Kidney capillary endothelial cell (primary cell): Measurements from ENCODE around the gene ATP8A1.

Experiments used
- DNase-seq: peaks from one replicate; pipeline ENCODE4 v3.0.0-alpha.2; 2018; ENCODE audit warnings: low spot score

The ATP8A1 gene

DNA sequence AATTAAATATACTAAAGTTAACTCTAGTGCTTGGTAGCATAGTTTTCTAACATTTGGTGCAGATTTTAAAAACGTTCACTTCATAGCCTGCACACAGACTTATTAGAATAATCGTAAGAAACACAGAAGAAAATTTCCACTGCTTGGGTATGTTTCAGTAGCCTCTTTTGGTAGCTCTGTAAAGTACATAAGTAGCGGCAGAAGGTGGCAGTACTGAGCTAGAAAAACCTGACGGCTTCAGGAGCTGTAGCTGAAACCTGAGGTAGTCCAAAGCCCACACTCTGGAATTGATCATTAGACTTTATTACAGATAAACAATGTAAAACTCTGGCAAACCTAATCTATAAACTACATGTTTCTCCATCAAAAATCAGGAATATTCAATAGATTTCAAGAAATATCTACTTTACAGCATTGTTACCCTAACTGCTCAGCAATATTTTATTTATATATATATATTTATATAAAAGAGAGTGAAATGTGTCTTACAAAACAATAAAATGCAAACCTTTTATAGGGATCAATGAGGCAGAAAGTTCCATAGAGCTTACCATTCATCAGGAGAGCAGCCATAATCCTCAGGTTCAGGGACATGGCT lies 88.2 kb downstream of the ATP8A1 start:
- DNase-seq, result peak; percentile 71

GRCh38 chr4:42566835-42567234 lies 90.1 kb downstream of the ATP8A1 start:
- no peak for DNase-seq

DNA sequence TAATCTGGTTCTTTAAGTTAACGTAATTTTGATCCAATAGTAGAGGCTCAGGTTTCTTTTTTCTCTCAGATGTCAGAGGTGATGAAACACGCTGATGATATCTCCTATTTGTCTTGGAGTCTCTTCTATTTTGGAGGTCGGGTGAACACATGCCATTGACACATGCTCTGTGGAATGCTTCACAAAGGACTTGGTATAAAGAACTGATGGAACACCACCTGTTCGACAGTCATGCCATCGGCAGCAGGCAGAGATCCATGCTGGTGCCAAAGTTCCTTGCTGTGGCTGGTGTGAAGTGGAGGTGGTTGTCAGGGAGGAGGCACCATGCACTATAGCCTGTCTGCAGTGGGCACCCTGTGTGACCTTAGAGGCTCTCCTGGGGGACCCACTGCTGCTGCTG lies 94.9 kb downstream of the ATP8A1 start:
- no peak for DNase-seq

DNA sequence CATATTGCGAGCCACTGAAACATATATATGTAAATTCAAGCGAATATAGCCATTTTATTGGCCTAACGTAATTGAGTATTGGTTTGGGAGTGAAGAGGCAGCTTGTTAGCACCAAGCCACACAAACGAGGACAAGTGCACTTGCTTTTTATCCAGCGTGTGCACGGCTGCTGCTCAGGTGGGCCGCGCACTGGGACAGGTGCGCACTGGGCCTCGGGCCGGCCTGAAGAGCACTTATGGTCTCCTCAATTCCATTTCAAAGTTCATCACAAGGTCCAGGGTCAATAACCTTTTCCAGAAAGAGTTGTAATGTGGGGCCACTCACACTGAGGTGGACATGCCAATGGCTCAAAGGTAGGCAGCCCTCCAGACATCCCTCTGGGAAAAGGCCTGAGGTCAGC lies 95.9 kb downstream of the ATP8A1 start:
- no peak for DNase-seq

- no peak for DNase-seq
Observed at GRCh38 chr4:42560467-42560861, 96.4 kb downstream of the ATP8A1 start.

DNA sequence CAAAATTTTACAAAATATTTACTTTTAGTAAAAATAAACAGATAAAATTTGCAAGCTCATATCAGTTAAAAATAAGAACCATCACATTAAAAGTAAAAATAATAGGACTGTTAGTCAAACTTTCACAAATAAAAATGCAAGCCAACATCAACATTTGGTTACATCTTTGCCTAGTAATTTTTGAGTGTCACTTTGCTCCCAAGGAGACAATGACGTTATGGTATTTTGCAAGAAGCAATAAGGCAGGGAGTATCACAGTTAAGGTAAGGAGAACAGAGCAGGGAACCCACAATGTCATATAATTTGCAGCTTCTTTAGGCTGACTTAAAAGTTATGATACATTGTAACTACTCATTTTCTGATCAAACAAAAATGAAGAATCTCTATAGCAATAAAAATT lies 98.7 kb downstream of the ATP8A1 start:
- no peak for DNase-seq

DNA sequence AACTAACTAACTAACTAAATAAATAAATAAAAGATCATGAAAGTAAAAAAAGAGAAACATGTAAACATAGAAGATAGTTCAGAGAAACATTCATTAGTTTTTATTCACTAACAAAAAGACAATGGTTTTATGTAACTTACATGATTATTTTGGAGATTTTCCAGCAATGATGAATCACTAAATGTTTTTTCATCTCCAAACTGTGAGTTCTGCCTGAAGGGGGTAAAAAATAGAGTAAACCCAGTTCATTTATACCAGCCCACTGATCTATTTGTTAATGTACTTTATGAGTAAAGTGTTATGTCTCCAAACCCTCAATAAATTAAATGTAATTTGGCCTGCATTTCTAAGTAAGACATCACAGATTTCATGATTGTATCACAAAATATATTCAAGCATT lies 101.1 kb downstream of the ATP8A1 start:
- DNase-seq, result no peak

GRCh38 chr4:42554072-42554471 lies 102.8 kb downstream of the ATP8A1 start:
- DNase-seq, result no peak

DNA sequence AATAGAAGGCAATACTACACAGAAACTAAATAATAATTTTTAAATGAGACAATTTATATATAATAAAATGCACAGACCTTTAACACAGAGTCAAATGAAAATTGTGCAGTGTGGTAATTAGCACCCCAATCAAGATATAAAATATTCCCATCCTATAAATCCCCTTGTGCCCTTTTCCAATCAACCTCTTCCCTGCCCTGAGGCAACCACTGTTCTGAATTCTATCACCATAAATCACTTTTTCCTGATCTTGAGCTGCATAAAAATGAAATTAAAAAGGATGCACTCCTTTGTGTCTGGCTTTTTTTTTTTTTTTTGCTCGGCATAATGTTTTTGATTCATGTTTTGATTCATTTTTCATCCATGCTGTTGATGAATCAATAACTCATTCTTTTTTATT lies 107.0 kb downstream of the ATP8A1 start:
- no peak for DNase-seq

- no peak for DNase-seq
Observed at GRCh38 chr4:42547805-42548204, 109.1 kb downstream of the ATP8A1 start.

- DNase-seq, result no peak
Observed at GRCh38 chr4:42543762-42544161, 113.1 kb downstream of the ATP8A1 start.

- no peak for DNase-seq
Observed at GRCh38 chr4:42543126-42543525, 113.8 kb downstream of the ATP8A1 start.

DNA sequence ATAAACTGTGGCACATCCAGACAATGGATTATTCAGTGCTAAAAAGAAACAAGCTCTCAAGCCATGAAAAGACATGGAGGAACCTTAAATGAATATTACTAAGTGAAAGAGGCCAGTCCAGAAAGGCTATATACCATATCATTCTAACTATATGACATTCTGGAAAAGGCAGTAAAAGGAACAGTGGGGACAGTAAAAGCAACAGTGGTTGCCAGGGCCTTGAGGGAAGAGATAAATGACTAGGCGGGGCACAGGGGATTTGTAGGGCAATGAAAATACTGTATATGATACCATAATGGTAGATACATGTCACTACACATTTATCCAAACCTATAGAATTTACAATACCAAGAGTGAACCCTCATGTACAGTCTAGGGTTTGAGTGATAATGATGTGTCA lies 115.3 kb downstream of the ATP8A1 start:
- no peak for DNase-seq

- no peak for DNase-seq
Observed at GRCh38 chr4:42533042-42533441, 123.9 kb downstream of the ATP8A1 start.

DNA sequence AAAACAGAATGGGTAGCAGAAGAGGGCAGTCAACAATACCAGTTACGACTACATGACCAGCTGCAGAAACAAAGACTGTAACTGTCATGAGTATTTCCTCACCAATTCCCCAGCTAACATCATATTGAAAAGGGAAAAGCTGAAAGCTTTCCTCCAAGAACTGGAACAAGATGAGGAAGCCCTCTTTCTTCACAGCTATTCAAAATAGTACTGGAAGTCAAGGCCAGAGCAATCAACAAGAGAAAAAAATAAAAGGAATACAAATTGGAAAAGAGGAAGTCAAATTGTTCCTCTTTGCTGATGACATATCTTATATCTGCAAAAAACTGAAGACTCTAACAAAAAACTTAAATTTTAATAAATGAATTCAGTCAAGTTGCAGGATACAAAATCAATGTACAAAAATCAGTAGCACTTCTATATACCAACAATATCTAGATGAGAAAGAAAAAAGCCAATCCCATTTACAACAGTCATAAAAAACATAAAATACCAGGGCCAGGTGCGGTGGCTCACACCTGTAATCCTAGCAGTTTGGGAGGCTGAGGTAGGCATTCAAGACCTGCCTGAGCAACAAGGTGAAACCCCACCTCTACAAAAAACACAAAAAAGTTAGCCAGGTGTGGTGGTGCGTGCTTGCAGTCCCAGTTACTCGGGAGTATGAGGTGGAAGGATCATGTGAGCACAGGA lies 125.4 kb downstream of the ATP8A1 start:
- DNase-seq, result no peak

GRCh38 chr4:42523066-42523718 lies 133.7 kb downstream of the ATP8A1 start:
- DNase-seq, result no peak

DNA sequence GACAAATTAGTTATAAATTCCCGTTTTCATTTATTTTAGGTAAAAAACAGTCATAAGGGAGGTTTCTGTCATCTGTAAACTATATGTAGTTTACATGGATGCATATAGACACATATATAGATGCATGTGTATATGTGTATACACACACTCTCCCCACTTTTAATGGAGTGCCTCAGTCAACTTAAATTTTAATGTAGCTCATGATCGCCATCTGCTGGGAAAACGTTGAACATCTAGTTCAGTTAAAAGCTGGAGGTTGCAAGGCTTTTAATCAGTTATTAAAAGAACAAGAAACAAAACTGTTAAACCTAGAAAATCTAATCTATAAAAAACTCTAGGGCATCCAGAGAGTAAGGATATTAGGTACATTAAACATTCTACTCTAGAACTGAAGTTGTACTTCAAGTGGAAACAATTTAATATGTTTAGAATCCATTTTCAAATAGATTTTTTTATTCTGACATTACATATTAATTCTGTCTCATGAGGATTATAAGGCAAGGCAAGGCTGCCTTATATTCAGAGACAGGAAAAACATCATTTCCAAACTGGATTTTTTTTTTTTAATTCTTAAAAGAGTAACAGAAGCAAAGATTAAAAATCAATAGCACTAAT lies 137.0 kb downstream of the ATP8A1 start:
- DNase-seq, result peak; percentile 63

- no peak for DNase-seq
Observed at GRCh38 chr4:42515156-42515884, 141.6 kb downstream of the ATP8A1 start.

DNA sequence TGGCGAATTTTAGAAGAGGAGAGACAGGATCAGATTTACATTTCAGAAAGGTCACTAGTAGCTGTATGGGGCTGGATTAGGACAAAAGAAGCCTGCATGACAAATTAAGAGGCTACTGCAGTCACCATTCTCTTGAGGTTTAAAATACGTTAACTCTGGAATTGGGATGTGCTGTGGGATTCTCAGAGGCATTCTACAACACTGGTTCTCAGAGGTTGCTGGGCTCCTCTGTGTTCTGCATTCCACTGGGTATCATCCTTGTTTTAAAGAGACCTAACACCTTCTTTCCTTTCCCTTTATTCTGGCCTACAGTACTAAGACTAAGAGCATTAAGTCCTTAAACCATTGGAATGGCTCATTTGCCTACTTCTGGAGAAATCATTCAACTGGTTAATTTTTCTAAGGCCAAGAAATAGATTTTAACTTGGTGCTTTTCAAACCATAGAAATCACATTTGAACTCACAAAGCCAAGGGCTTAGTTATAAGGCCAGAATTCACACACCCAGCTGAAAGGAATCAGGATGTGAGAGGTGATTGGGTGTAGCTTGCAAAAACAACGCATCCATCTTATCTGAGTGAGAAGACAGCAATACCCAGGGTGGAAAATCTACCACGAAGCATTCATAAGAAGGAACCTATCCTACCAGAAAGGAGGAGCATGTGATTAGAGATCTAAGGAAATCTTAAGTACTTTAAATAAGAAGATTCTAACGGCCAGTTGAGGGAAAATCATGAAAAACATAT lies 143.0 kb downstream of the ATP8A1 start:
- DNase-seq, result no peak

DNA sequence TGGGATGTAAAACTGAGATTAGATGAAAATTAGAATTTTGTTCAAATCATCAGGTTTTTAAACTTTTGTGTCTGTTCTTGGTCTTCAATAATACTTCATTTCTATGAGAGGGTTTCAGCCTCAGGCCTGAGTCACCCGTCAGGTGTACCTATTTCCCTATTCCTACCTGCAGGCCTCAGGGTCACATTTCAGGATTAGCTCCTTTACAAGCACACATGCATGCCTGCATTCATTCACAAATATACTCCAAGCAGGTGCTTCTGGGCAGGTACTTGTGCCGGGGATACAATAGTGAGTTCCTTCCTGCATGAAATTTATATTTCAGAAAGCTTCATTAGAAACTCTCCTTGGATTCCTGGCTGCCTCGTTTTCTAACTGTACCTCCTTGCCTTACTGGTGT lies 144.7 kb downstream of the ATP8A1 start:
- DNase-seq, result no peak

- no peak for DNase-seq
Observed at GRCh38 chr4:42510225-42510624, 146.7 kb downstream of the ATP8A1 start.
